HFF-Myc (cell line): ENCODE measurements around the gene MTPN.

Experiments
- DNase-seq: peaks from one replicate; pipeline ENCODE4 v3.0.0-alpha.2; 2011; ENCODE audit warnings: low read depth; ENCODE audit errors: extremely low read depth
- H3K4me3 ChIP-seq: replicated peaks from 2 replicates; pipeline ENCODE4 v1.5.1; 2011; ENCODE audit warnings: low read depth, mild to moderate bottlenecking, control low read depth, low read length
- TF ChIP-seq, protein P1 (sequence below): IDR thresholded peaks from 2 replicates; pipeline ENCODE4 v1.5.1; 2012; ENCODE audit warnings: mild to moderate bottlenecking, low read depth, low read length, control low read depth; ENCODE audit errors: missing control alignments

Gene MTPN

DNA sequence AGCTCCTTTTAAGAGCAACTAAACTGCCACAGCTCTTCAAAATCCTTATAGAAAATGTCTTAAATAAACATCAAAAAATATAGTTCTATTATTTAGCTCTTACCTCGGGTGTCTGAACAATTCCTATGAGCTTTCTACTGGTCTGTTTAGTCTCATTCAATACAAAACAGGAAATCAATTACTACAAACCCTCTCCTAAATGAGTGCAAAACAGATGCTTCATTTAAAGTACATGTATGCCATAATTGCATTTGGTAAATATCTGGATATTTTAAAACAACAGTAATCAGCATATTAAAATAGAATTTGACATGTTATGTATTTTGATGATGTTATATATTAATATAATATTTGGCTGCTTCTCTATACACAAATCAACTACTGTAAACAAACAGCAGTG is 38.5 kb upstream of the MTPN start:
- TF ChIP-seq, protein P1, sequence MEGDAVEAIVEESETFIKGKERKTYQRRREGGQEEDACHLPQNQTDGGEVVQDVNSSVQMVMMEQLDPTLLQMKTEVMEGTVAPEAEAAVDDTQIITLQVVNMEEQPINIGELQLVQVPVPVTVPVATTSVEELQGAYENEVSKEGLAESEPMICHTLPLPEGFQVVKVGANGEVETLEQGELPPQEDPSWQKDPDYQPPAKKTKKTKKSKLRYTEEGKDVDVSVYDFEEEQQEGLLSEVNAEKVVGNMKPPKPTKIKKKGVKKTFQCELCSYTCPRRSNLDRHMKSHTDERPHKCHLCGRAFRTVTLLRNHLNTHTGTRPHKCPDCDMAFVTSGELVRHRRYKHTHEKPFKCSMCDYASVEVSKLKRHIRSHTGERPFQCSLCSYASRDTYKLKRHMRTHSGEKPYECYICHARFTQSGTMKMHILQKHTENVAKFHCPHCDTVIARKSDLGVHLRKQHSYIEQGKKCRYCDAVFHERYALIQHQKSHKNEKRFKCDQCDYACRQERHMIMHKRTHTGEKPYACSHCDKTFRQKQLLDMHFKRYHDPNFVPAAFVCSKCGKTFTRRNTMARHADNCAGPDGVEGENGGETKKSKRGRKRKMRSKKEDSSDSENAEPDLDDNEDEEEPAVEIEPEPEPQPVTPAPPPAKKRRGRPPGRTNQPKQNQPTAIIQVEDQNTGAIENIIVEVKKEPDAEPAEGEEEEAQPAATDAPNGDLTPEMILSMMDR, result no peak
- no peak overlapping the region for H3K4me3 ChIP-seq
- no peak for DNase-seq

DNA sequence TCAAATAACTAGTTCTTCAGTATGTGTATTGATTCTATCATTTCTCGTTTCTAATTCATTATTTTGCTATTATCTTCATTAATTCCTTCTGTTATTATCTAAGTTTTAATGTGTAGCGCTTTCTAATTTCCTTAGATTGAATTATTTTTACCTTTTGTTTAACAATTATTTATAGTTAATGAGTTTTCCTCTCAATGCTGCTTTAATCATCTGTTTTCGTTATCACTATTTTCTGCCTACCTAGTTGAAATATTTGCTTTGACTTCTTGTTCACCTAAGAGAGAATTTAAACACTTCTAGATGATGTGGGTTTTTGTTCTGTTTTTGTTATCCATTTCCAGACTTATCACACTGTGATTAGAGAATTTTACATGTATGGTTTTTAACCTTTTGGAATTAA is 37.5 kb upstream of the MTPN start:
- no peak for DNase-seq
- no peak overlapping the region for H3K4me3 ChIP-seq
- TF ChIP-seq, protein P1, result no peak

DNA sequence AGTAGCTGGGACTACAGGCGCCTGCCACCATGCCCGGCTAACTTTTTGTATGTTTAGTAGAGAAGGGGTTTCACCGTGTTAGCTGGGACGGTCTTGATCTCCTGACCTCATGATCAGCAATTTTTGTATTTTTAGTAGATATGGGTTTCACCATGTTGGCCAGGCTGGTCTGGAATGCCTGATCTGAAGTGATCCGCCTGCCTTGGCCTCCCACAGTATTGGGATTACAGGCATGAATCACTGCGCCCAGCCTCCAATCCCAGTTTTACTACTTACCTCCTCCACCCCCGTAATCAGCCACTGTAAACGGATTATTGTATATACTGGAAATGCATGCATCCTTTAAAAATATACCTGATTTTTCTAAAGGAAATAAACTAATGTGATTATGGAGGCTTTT is 35.1 kb upstream of the MTPN start:
- no peak for DNase-seq
- TF ChIP-seq, protein P1, result no peak
- no peak overlapping the region for H3K4me3 ChIP-seq

DNA sequence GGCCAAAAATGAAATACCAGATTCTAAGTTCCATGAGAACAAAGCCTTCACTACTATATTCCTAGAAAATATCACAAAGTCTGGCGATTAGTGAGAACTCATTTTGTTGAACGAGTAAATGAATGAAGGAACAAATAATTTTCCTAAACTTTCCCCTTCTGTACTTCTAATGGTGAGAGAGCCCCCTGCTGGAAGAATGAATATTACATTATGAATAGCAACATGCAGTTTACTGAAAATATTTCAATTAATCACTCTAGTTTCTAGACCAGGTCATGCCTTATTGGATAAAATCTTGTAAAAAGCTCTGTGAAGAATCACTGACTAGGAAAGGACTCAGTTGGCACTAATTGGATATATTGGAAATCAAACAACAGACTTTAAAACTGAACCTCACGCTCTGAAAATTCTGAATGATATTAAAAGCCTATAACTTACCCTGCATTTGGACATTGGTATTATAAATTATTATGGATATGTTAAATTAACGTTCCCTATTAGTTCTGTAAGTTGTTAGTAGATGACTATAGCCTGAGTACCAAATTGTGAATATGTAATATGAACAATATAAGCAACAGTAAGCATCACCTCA is 32.4 kb upstream of the MTPN start:
- H3K4me3 ChIP-seq, result no peak overlapping the region
- DNase-seq, result peak; percentile 17
- TF ChIP-seq, protein P1, result peak; percentile 41

DNA sequence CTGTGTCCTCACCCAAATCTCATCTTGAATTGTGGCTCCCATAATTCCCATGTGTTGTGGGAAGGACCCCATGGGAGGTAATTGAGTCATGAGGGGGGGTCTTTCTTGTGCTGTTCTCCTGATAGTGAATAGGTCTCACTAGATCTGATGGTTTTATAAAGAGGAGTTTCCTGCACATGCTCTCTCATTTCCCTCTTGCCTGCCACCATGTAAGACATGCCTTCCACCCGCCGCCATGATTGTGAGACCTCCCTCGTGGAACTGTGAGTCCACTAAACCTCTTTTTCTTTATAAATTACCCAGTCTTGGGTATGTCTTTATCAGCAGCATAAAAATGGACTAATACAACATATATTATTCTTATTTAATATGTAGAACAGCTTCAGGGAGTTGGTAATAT is 29.0 kb upstream of the MTPN start:
- TF ChIP-seq, protein P1, result no peak
- DNase-seq, result no peak
- H3K4me3 ChIP-seq, result no peak overlapping the region

DNA sequence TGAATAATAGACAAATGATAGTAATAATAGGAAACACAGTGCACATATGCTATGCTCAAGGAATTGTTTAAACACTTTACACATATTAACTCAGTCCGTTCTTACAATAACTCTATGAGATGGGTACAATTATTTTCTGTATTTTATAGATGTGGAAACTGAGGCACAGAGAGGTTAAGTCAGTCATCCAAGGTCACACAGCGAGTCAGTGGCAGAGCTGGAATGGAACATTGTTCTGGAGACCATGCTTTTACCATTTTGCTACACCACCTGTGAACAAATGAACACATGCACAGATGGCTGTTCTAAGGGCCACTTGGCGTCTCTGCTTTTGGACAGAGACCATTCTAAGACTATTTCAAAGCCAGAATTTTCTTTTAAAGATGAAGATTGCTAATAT is 26.9 kb upstream of the MTPN start:
- no peak overlapping the region for H3K4me3 ChIP-seq
- no peak for DNase-seq
- TF ChIP-seq, protein P1, result no peak

DNA sequence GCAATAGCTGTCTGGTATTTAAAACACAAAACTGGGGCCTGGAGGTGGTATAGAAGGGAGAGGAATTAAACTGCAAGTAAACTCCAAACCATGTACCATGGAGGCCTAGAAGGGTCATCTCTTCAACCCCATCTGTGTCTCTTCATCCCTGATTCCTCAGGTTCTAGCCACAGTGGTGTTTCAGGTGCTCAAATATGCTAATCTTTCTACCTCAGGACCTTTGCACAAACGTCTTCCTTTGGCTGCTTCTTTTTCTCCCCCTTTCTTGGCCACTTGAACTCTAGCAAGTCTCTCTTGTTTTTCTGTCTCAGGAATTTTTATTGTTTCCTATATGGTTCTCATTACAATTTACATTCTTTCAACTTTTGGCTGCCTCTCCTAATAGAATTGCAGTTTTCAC is 25.6 kb upstream of the MTPN start:
- DNase-seq, result no peak
- H3K4me3 ChIP-seq, result no peak overlapping the region
- TF ChIP-seq, protein P1, result no peak
